HPDE6-E6E7 (cell line): ENCODE measurements around the gene MAP2K1.
"Not testable (repeated sequence)": the region's sequence is repeated elsewhere in the genome, so short reads cannot be mapped to it uniquely, and the experiment has no call there.

ENCODE experiments used
- DNase-seq: peaks from one replicate; pipeline ENCODE4 v3.0.0; 2011; ENCODE audit warnings: missing footprints; ENCODE audit errors: extremely low spot score

Gene MAP2K1

GRCh38 chr15:66393037-66393436 lies 6.3 kb downstream of the MAP2K1 start:
- DNase-seq = not testable (repeated sequence)

GRCh38 chr15:66394472-66394871 lies 7.8 kb downstream of the MAP2K1 start:
- DNase-seq = no peak

GRCh38 chr15:66394915-66395314 lies 8.2 kb downstream of the MAP2K1 start:
- DNase-seq = no peak

- no peak for DNase-seq
These were observed 12.6 kb downstream of the MAP2K1 start for GRCh38 chr15:66399276-66399675.

GRCh38 chr15:66400351-66400774 lies 13.7 kb downstream of the MAP2K1 start:
- DNase-seq = no peak

GRCh38 chr15:66401130-66402021 lies 14.7 kb downstream of the MAP2K1 start:
- peak; percentile 13 for DNase-seq

GRCh38 chr15:66402761-66403284 lies 16.1 kb downstream of the MAP2K1 start:
- no peak for DNase-seq

- DNase-seq = no peak
These were observed 16.6 kb downstream of the MAP2K1 start for GRCh38 chr15:66403323-66403722.

GRCh38 chr15:66404122-66404521 lies 17.4 kb downstream of the MAP2K1 start:
- DNase-seq = no peak

- DNase-seq = no peak
These were observed 17.8 kb downstream of the MAP2K1 start for GRCh38 chr15:66404532-66404931.

- no peak for DNase-seq
These were observed 18.3 kb downstream of the MAP2K1 start for GRCh38 chr15:66405007-66405406.

- DNase-seq = no peak
These were observed 18.9 kb downstream of the MAP2K1 start for GRCh38 chr15:66405615-66406014.

GRCh38 chr15:66408254-66408653 lies 21.5 kb downstream of the MAP2K1 start:
- DNase-seq = no peak

- no peak for DNase-seq
These were observed 22.1 kb downstream of the MAP2K1 start for GRCh38 chr15:66408675-66409282.

GRCh38 chr15:66409565-66410108 lies 22.9 kb downstream of the MAP2K1 start:
- no peak for DNase-seq

GRCh38 chr15:66411190-66411589 lies 24.5 kb downstream of the MAP2K1 start:
- no peak for DNase-seq

GRCh38 chr15:66412220-66412619 lies 25.5 kb downstream of the MAP2K1 start:
- DNase-seq = no peak

- no peak for DNase-seq
These were observed 26.9 kb downstream of the MAP2K1 start for GRCh38 chr15:66413579-66413978.

- DNase-seq = no peak
These were observed 28.6 kb downstream of the MAP2K1 start for GRCh38 chr15:66415360-66415759.

- DNase-seq = no peak
These were observed 31.0 kb downstream of the MAP2K1 start for GRCh38 chr15:66417736-66418135.

- no peak for DNase-seq
These were observed 32.8 kb downstream of the MAP2K1 start for GRCh38 chr15:66419471-66419870.

- DNase-seq = no peak
These were observed 35.6 kb downstream of the MAP2K1 start for GRCh38 chr15:66422347-66422746.

GRCh38 chr15:66423149-66423548 lies 36.4 kb downstream of the MAP2K1 start:
- no peak for DNase-seq
